A549 (cell line): ENCODE results near the gene C17orf113. TPM values are rescaled to one million over a fixed set of nuclear protein-coding genes. Genes with fewer than 3 reads are reported as not detected.
A peak's percentile ranks its signal among the peaks of the same experiment; 100 is the strongest.

Experiments
- ATAC-seq, 2 experiments: fragments of 200-7000 bp in 1 of 2; fragments of >200 bp in 1 of 2; cut with Nextera tagmentation in 1 of 2; cut with Tn5 transposase in 1 of 2; 3 replicates each; pipeline versions ENCODE4 v1.8.0 to v1.9.1; 2018 to 2020; ENCODE audit warnings: mild to moderate bottlenecking in 1 of 2, moderate library complexity in 1 of 2
- CTCF ChIA-PET: fragments of 300-600 bp; sonication (Branson Sonifier 250); formaldehyde crosslinking; extraction: SDS; loops from one replicate; lab custom pipeline; 2021; ENCODE audit warnings: antibody characterized with exemption, inconsistent platforms; lab: Yijun Ruan, JAX
- POLR2A ChIA-PET: fragments of 350-600 bp; formaldehyde crosslinking; extraction: SDS; loops from one replicate; lab custom pipeline; 2021; ENCODE audit warnings: antibody characterized with exemption, inconsistent platforms; lab: Yijun Ruan, JAX
- DNase-seq, 2 experiments: peaks; one replicate each; pipeline versions ENCODE4 v3.0.0 to v3.0.0-alpha.2; 2011 to 2016; ENCODE audit warnings: low read depth in 1 of 2, low spot score in 1 of 2
- FAIRE-seq: peaks from 2 replicates; lab custom pipeline; 2011; peaks lifted over from hg19 to GRCh38; lab: Jason Lieb, UNC
- H3K27ac ChIP-seq, 2 experiments: fragments of >200 bp; sonication (Bioruptor Twin); formaldehyde crosslinking; 3 replicates each; pipeline ENCODE4 v1.5.1; 2016 to 2017
- H3K4me1 ChIP-seq: fragments of >200 bp; sonication (Bioruptor Twin); formaldehyde crosslinking; 3 replicates; pipeline ENCODE4 v1.6.1; 2016
- H3K4me2 ChIP-seq: fragments of >200 bp; sonication (Bioruptor Twin); formaldehyde crosslinking; 3 replicates; pipeline ENCODE4 v1.6.1; 2016
- H3K4me3 ChIP-seq: fragments of >200 bp; sonication (Bioruptor Twin); formaldehyde crosslinking; 3 replicates; pipeline ENCODE4 v1.5.1; 2016
- H3K9me3 ChIP-seq: fragments of >200 bp; sonication (Bioruptor Twin); formaldehyde crosslinking; 3 replicates; pipeline ENCODE4 v1.6.1; 2016
- BCL3 ChIP-seq: fragments of >200 bp; sonication (Bioruptor Twin); formaldehyde crosslinking; IDR thresholded peaks from 3 replicates; pipeline ENCODE4 v1.6.1; 2016
- EHF ChIP-seq: fragments of 250-450 bp; sonication (Bioruptor Pico); IDR thresholded peaks from 2 replicates; pipeline ENCODE4 v1.5.0; 2020; ENCODE audit warnings: mild to moderate bottlenecking
- GATA3 ChIP-seq: IDR thresholded peaks from 2 replicates; pipeline ENCODE4 v1.6.1; 2012; ENCODE audit warnings: borderline replicate concordance
- HOXB5 ChIP-seq: fragments of 250-450 bp; sonication (Bioruptor Pico); IDR thresholded peaks from 2 replicates; pipeline ENCODE4 v1.5.0; 2020; ENCODE audit warnings: mild to moderate bottlenecking, moderate library complexity
- JUN ChIP-seq, 2 experiments: fragments of >200 bp; sonication (Bioruptor Twin); formaldehyde crosslinking; IDR thresholded peaks; 2 replicates in 1 of 2; 3 replicates in 1 of 2; pipeline ENCODE4 v1.6.1; 2016 to 2017
- KDM1A ChIP-seq: fragments of 200-600 bp; sonication (generic); IDR thresholded peaks from 2 replicates; pipeline ENCODE4 v1.6.1; 2016; ENCODE audit warnings: low read depth, mild to moderate bottlenecking
- RAD21 ChIP-seq, 2 experiments: fragments of >200 bp in 1 of 2; sonication (Bioruptor Twin) in 1 of 2; formaldehyde crosslinking in 1 of 2; IDR thresholded peaks in 1 of 2; conservative IDR thresholded peaks in 1 of 2; 2 replicates in 1 of 2; 3 replicates in 1 of 2; pipeline ENCODE4 v1.6.1; 2012 to 2018; ENCODE audit warnings: inconsistent platforms in 1 of 2
- SMC3 ChIP-seq: fragments of >200 bp; sonication (Bioruptor Twin); formaldehyde crosslinking; IDR thresholded peaks from 3 replicates; pipeline ENCODE4 v1.6.1; 2018; ENCODE audit warnings: inconsistent platforms
- ZSCAN20 ChIP-seq: fragments of 250-450 bp; sonication (Bioruptor Pico); IDR thresholded peaks from 2 replicates; pipeline ENCODE4 v1.8.0; 2022; ENCODE audit warnings: mild to moderate bottlenecking, moderate library complexity
- WGBS: methylation state at CpG from one replicate; pipeline ENCODE4 v1.1.6; 2017; ENCODE audit errors: missing lambda C conversion rate; 5-methylcytosine and 5-hydroxymethylcytosine counted together
- polyA plus RNA-seq, 4 experiments: library from polyadenylated mRNA; depleted of rRNA in 3 of 4; stranded (reverse); fragments of >200 nt; fragmentation: RNase III in 1 of 4; extraction: RNeasy Plus Mini Kit Qiagen cat#74134 plus additional on column Dnase treatment in 1 of 4; gene quantifications; 2 replicates in 3 of 4; 3 replicates in 1 of 4; pipeline ENCODE4 v1.2.3, GENCODE V29; 2011 to 2017
- TF ChIP-seq, protein P1 (sequence below): fragments of >200 bp; sonication (Bioruptor Twin); formaldehyde crosslinking; IDR thresholded peaks from 3 replicates; pipeline ENCODE4 v1.5.1; 2016
- TF ChIP-seq, protein P2 (sequence below): fragments of 250-450 bp; sonication (Bioruptor Pico); IDR thresholded peaks from 2 replicates; pipeline ENCODE4 v1.5.0; 2020; ENCODE audit warnings: low read depth, mild to moderate bottlenecking, moderate library complexity
- TF ChIP-seq, protein P3 (sequence below): IDR thresholded peaks from 2 replicates; pipeline ENCODE4 v1.6.1; 2012; ENCODE audit warnings: low read depth, borderline replicate concordance
- TF ChIP-seq, protein P4 (sequence below): IDR thresholded peaks from 2 replicates; pipeline ENCODE4 v1.6.1; 2012
- TF ChIP-seq, protein P5 (sequence below): fragments of 250-450 bp; sonication (Bioruptor Pico); IDR thresholded peaks from 2 replicates; pipeline ENCODE4 v1.5.0; 2021; ENCODE audit warnings: mild to moderate bottlenecking, moderate library complexity, borderline replicate concordance

C17orf113 gene
- polyA plus RNA-seq, 2 of the 4 experiments (the other 2 are of a cell fraction) = 0.67 to 1.0 TPM

DNA sequence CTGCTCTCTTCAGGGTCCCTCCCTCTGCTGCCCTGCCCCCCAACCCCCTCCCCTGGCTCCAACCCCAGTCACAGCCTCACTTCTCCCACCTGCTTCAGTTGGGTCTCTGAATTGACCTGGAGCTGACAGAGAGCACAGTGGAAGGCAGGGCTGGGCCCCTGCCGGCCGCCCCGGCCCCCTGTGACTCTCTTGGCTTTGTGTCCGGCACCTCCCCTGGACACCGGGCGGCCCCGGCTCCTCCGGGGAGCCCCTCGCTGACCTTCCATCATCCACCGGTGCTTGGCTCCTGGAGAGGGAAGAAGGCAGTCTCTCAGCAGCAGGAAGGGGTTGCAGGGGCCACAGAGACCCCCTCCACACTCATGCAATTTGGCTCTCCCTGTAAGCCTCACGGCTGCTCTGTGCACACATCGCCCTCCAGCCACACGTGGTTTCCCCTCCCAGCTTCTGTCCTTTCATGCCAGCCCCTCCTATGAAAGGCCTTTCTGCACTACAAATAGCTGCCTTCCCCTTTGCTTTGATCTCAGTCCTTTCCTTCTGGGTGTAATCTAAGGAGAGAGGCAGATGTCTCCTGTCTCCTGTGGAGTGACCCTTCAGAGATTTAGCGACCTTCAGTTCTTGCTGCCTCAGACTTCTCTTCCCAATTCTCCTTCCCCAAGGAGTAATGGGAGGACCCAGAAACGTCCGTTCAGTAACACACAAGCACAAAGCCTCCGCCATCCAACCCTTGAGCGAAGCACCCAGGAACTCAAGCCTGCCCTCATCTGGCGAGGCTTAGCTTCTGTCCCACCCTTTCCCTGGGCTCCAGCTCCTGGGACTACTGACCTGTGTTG, 22.2 kb downstream of the C17orf113 start:
- peaks cover 22% of the 10 kb centered on the region for H3K4me1 ChIP-seq
- no peaks in the 10 kb centered on the region for H3K9me3 ChIP-seq
- TF ChIP-seq, protein P1, sequence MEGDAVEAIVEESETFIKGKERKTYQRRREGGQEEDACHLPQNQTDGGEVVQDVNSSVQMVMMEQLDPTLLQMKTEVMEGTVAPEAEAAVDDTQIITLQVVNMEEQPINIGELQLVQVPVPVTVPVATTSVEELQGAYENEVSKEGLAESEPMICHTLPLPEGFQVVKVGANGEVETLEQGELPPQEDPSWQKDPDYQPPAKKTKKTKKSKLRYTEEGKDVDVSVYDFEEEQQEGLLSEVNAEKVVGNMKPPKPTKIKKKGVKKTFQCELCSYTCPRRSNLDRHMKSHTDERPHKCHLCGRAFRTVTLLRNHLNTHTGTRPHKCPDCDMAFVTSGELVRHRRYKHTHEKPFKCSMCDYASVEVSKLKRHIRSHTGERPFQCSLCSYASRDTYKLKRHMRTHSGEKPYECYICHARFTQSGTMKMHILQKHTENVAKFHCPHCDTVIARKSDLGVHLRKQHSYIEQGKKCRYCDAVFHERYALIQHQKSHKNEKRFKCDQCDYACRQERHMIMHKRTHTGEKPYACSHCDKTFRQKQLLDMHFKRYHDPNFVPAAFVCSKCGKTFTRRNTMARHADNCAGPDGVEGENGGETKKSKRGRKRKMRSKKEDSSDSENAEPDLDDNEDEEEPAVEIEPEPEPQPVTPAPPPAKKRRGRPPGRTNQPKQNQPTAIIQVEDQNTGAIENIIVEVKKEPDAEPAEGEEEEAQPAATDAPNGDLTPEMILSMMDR = peak; percentile 43; the same call in 2 of the 3 replicates
- TF ChIP-seq, protein P2, sequence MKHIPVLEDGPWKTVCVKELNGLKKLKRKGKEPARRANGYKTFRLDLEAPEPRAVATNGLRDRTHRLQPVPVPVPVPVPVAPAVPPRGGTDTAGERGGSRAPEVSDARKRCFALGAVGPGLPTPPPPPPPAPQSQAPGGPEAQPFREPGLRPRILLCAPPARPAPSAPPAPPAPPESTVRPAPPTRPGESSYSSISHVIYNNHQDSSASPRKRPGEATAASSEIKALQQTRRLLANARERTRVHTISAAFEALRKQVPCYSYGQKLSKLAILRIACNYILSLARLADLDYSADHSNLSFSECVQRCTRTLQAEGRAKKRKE (CRISPR knock-in tag) = no peak
- TF ChIP-seq RAD21 (conservative IDR thresholded peaks at IDR 0.05 in 1 of 2, IDR thresholded peaks at IDR 0.05 in 1 of 2) (peak in 1 of 2 experiments; percentile 33; a peak in 2 of 5 replicates), SMC3 (peak; percentile 33; the same call in 2 of the 3 replicates)
- H3K4me3 ChIP-seq = no peak overlapping the region
- FAIRE-seq (no peak), DNase-seq (peak; percentile 70 to 71), ATAC-seq (peak; percentile 58 to 74)
- WGBS = 69% methylated on average over 19 of the region's 19 CpGs
- no peak overlapping the region for H3K4me2 ChIP-seq
- ChIA-PET POLR2A (interaction anchor here (0.6 to 1.2 kb wide), 3 partner anchors 11 to 290 kb away, joined by 3 to 7 read pairs (median 4); partner anchors contain the start of gene DNAJC7), CTCF (interaction anchor here (0.6 to 22.6 kb wide), 12 partner anchors 6 to 446 kb away, joined by 3 to 658 read pairs (median 4); partner anchors contain the start of genes CNP, DHX58, DNAJC7 and GHDC)
- H3K27ac ChIP-seq = no peak overlapping the region

- CTCF ChIA-PET = interaction anchor here (0.6 to 19.4 kb wide), 7 partner anchors 10 to 446 kb away, joined by 4 to 658 read pairs (median 66); partner anchors contain the start of genes CNP, DHX58, DNAJC7 and HSPB9
- POLR2A ChIA-PET = interaction anchor here (0.6 to 0.9 kb wide), 3 partner anchors 18 to 291 kb away, joined by 3 to 4 read pairs (median 4); no protein-coding TSS in a partner anchor
Measured at GRCh38 chr17:42027590-42027889, 22.9 kb downstream of the C17orf113 start.

GRCh38 chr17:42026857-42027589, 23.4 kb downstream of the C17orf113 start:
- no peak for ATAC-seq
- Histone ChIP-seq H3K4me3 (no peak overlapping the region), H3K4me2 (no peak overlapping the region), H3K27ac (no peak overlapping the region), H3K9me3 (no peaks in the 10 kb centered on the region), H3K4me1 (peaks cover 22% of the 10 kb centered on the region)
- FAIRE-seq = no peak
- ChIA-PET POLR2A (interaction anchor here (0.6 to 1.1 kb wide), 3 partner anchors 9 to 291 kb away, joined by 3 to 5 read pairs (median 4); no protein-coding TSS in a partner anchor), CTCF (interaction anchor here (0.6 to 19.4 kb wide), 13 partner anchors 10 to 447 kb away, joined by 3 to 658 read pairs (median 14); partner anchors contain the start of genes C17orf113, CNP, DHX58 and DNAJC7)
- WGBS = 85% methylated on average over 16 of the region's 17 CpGs
- no peak for DNase-seq
- TF ChIP-seq JUN (IDR thresholded peaks at IDR 0.05) (no peak), KDM1A (no peak), HOXB5 (no peak), ZSCAN20 (CRISPR knock-in tag) (no peak), BCL3 (no peak)
- TF ChIP-seq, protein P3, sequence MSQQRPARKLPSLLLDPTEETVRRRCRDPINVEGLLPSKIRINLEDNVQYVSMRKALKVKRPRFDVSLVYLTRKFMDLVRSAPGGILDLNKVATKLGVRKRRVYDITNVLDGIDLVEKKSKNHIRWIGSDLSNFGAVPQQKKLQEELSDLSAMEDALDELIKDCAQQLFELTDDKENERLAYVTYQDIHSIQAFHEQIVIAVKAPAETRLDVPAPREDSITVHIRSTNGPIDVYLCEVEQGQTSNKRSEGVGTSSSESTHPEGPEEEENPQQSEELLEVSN = no peak
- TF ChIP-seq, protein P4, sequence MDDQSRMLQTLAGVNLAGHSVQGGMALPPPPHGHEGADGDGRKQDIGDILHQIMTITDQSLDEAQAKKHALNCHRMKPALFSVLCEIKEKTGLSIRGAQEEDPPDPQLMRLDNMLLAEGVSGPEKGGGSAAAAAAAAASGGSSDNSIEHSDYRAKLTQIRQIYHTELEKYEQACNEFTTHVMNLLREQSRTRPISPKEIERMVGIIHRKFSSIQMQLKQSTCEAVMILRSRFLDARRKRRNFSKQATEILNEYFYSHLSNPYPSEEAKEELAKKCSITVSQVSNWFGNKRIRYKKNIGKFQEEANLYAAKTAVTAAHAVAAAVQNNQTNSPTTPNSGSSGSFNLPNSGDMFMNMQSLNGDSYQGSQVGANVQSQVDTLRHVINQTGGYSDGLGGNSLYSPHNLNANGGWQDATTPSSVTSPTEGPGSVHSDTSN = no peak

More at GRCh38 chr17:42027590-42027889, 22.9 kb downstream of the C17orf113 start:
- Histone ChIP-seq H3K4me3 (no peak overlapping the region), H3K27ac (no peak overlapping the region), H3K4me1 (peaks cover 22% of the 10 kb centered on the region), H3K4me2 (no peak overlapping the region), H3K9me3 (no peaks in the 10 kb centered on the region)
- DNase-seq (no peak), FAIRE-seq (no peak), ATAC-seq (no peak)
- 90% methylated on average over 5 of the region's 5 CpGs for WGBS
- TF ChIP-seq BCL3 (no peak), GATA3 (no peak), EHF (no peak), JUN (IDR thresholded peaks at IDR 0.05) (no peak)
- TF ChIP-seq, protein P5, sequence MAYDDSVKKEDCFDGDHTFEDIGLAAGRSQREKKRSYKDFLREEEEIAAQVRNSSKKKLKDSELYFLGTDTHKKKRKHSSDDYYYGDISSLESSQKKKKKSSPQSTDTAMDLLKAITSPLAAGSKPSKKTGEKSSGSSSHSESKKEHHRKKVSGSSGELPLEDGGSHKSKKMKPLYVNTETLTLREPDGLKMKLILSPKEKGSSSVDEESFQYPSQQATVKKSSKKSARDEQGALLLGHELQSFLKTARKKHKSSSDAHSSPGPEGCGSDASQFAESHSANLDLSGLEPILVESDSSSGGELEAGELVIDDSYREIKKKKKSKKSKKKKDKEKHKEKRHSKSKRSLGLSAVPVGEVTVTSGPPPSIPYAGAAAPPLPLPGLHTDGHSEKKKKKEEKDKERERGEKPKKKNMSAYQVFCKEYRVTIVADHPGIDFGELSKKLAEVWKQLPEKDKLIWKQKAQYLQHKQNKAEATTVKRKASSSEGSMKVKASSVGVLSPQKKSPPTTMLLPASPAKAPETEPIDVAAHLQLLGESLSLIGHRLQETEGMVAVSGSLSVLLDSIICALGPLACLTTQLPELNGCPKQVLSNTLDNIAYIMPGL (CRISPR knock-in tag) = no peak
